Endothelial cell (in vitro differentiated cells): Measurements from ENCODE around the gene CBLC. TPM values are rescaled to one million over a fixed set of nuclear protein-coding genes. Genes with fewer than 3 reads are reported as not detected.

Experiments
- DNase-seq: peaks from one replicate; pipeline ENCODE4 v3.0.0; 2021; ENCODE audit warnings: low spot score
- H3K27ac Mint-ChIP-seq: one replicate; pipeline ENCODE4 v1.8.0; 2021; ENCODE audit warnings: mixed read lengths, inconsistent platforms; ENCODE audit not compliant: unreplicated experiment
- H3K27me3 Mint-ChIP-seq: one replicate; pipeline ENCODE4 v1.8.0; 2021; ENCODE audit warnings: mild to moderate bottlenecking, moderate library complexity, mixed read lengths, inconsistent platforms; ENCODE audit not compliant: unreplicated experiment
- H3K36me3 Mint-ChIP-seq: one replicate; pipeline ENCODE4 v1.8.0; 2021; ENCODE audit warnings: mild to moderate bottlenecking, low read depth, mixed read lengths, inconsistent platforms; ENCODE audit not compliant: unreplicated experiment
- H3K4me1 Mint-ChIP-seq: one replicate; pipeline ENCODE4 v1.8.0; 2021; ENCODE audit warnings: mild to moderate bottlenecking, mixed read lengths, inconsistent platforms; ENCODE audit not compliant: unreplicated experiment
- H3K4me3 Mint-ChIP-seq: one replicate; pipeline ENCODE4 v1.8.0; 2021; ENCODE audit warnings: mild to moderate bottlenecking, mixed read lengths, inconsistent platforms; ENCODE audit not compliant: unreplicated experiment
- H3K9me3 Mint-ChIP-seq: one replicate; pipeline ENCODE4 v1.8.0; 2021; ENCODE audit warnings: mixed read lengths, inconsistent platforms; ENCODE audit not compliant: unreplicated experiment
- CTCF ChIP-seq: fragments of 200-600 bp; sonication (generic); IDR thresholded peaks from one replicate; pipeline ENCODE4 v1.5.0; 2021; ENCODE audit warnings: antibody characterized with exemption; ENCODE audit not compliant: unreplicated experiment
- total RNA-seq: library from RNA; stranded (reverse); fragmentation: NEBNext Ultra II Directional; extraction: Animal tissue kit (Norgen Biotek cat#: 25700); gene quantifications from one replicate; pipeline ENCODE4 v1.2.1, GENCODE V29; 2021; ENCODE audit not compliant: unreplicated experiment

The CBLC gene
- total RNA-seq, 1 donor from 2014 or later, result 0.85 TPM

DNA sequence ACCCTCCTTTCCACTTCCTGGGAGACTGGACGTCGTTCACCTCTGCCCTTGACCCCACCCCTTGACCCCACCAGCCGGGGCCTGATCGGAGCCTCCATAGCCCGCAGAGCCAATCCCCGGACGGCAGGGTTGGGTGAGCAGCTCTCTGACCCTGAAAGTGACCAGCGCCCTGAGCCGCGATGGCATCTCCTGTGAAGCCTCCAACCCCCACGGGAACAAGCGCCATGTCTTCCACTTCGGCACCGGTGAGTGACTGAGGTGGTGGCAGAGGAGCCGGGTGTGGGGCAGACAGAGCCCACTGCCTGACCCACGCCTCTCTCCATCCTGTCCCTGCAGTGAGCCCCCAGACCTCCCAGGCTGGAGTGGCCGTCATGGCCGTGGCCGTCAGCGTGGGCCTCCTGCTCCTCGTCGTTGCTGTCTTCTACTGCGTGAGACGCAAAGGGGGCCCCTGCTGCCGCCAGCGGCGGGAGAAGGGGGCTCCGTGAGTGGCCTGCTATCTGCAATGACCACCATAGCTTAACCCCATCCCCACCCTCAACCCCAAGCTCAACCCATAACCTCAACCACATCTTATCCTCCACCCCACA lies 41.6 kb downstream of the CBLC start:
- no peak for DNase-seq
- no peaks in the 10 kb centered on the region for H3K9me3 Mint-ChIP-seq
- peaks cover 17% of the 10 kb centered on the region for H3K27me3 Mint-ChIP-seq
- no peaks in the 10 kb centered on the region for H3K36me3 Mint-ChIP-seq
- peaks cover 4% of the 10 kb centered on the region for H3K4me1 Mint-ChIP-seq
- no peak for TF ChIP-seq CTCF
- no peak overlapping the region for H3K4me3 Mint-ChIP-seq
- no peak overlapping the region for H3K27ac Mint-ChIP-seq

DNA sequence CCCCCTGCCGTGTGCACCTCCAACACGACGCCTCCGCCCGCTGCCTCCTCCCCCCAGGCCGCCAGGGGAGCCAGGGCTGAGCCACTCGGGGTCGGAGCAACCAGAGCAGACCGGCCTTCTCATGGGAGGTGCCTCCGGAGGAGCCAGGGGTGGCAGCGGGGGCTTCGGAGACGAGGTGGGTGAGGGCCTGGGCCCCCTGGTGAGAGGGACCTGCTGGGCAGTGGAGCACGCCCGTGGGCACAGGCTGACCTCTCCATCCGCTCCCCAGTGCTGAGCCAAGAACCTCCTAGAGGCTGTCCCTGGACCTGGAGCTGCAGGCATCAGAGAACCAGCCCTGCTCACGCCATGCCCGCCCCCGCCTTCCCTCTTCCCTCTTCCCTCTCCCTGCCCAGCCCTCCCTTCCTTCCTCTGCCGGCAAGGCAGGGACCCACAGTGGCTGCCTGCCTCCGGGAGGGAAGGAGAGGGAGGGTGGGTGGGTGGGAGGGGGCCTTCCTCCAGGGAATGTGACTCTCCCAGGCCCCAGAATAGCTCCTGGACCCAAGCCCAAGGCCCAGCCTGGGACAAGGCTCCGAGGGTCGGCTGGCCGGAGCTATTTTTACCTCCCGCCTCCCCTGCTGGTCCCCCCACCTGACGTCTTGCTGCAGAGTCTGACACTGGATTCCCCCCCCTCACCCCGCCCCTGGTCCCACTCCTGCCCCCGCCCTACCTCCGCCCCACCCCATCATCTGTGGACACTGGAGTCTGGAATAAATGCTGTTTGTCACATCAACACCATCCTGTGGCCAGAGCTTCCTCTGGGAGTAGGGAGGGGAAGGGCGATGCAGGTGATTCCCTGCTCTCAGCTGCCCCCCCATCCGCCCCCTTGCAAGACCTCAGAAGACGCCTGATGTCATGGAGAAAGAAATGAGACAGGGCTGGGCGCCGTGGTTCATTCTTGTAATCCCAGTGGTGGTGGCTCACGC lies 43.2 kb downstream of the CBLC start:
- Mint-ChIP-seq H3K9me3 (no peaks in the 10 kb centered on the region), H3K27me3 (peaks cover 17% of the 10 kb centered on the region)

GRCh38 chr19:44822177-44822576 lies 44.5 kb downstream of the CBLC start:
- H3K27me3 Mint-ChIP-seq, result peaks cover 15% of the 10 kb centered on the region
- H3K27ac Mint-ChIP-seq, result no peak overlapping the region
- H3K36me3 Mint-ChIP-seq, result no peaks in the 10 kb centered on the region

More for the DNA sequence above, 43.2 kb downstream of the CBLC start:
- TF ChIP-seq CTCF, result no peak
- Mint-ChIP-seq H3K4me1 (peaks cover 4% of the 10 kb centered on the region), H3K36me3 (no peaks in the 10 kb centered on the region), H3K27ac (no peak overlapping the region), H3K4me3 (no peak overlapping the region)
- no peak for DNase-seq

GRCh38 chr19:44822670-44823372 lies 45.1 kb downstream of the CBLC start:
- Mint-ChIP-seq H3K36me3 (no peaks in the 10 kb centered on the region), H3K4me3 (no peak overlapping the region), H3K27me3 (peaks cover 12% of the 10 kb centered on the region), H3K4me1 (peaks cover 4% of the 10 kb centered on the region), H3K9me3 (no peaks in the 10 kb centered on the region), H3K27ac (no peak overlapping the region)
- no peak for TF ChIP-seq CTCF
- no peak for DNase-seq

More at GRCh38 chr19:44822177-44822576, 44.5 kb downstream of the CBLC start:
- TF ChIP-seq CTCF, result no peak
- Mint-ChIP-seq H3K9me3 (no peaks in the 10 kb centered on the region), H3K4me3 (no peak overlapping the region), H3K4me1 (peaks cover 4% of the 10 kb centered on the region)
- no peak for DNase-seq
